Measurements from ENCODE around the gene WIPF3.
"Not testable (repeated sequence)": the region's sequence is repeated elsewhere in the genome, so short reads cannot be mapped to it uniquely, and the experiment has no call there.

WIPF3 gene

DNA sequence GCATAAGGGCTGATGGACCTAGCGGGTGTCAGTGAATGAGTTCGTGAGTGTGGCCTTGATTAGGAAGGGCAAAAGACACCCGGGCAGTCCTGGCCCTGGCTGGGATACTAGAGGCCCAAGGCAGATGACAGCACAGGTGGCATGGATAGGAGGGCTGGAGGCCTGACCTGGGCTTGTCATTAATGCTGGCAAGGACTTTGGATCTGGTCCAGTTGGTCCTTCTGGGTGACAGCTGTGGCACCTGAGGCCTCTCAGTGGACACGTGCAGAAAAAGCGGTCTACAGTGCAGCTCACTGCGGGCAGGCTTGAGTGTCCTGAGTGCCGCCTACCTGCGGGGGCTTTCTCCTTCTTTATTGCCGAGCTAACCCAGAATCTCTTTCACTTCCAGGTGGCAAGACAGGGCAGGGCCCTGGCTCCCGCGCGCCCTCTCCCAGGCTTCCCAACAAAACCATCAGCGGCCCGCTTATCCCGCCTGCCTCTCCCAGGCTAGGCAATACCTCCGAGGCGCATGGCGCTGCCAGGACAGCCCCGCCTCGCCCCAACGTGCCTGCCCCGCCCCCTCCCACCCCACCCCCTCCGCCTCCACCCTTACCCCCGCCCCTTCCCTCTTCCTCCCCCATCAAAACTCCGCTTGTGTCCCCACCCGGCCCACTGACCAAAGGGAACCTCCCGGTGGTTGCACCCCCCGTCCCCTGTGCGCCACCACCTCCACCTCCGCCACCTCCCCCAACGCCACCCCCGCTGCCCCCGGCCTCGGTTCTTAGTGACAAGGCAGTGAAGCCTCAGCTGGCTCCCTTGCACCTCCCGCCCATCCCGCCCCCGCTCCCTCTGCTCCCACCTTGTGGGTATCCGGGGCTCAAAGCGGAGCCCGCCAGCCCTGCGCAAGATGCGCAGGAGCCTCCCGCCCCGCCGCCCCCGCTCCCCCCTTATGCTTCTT is 77.4 kb downstream of the WIPF3 start:
- peak; percentile 30 for DNase-seq

- peak; percentile 28 for DNase-seq
Measured at GRCh38 chr7:29884399-29885272, 78.3 kb downstream of the WIPF3 start.

- DNase-seq = no peak
Measured at GRCh38 chr7:29885626-29886025, 79.3 kb downstream of the WIPF3 start.

GRCh38 chr7:29886827-29887226 is 80.5 kb downstream of the WIPF3 start:
- no peak for DNase-seq

DNA sequence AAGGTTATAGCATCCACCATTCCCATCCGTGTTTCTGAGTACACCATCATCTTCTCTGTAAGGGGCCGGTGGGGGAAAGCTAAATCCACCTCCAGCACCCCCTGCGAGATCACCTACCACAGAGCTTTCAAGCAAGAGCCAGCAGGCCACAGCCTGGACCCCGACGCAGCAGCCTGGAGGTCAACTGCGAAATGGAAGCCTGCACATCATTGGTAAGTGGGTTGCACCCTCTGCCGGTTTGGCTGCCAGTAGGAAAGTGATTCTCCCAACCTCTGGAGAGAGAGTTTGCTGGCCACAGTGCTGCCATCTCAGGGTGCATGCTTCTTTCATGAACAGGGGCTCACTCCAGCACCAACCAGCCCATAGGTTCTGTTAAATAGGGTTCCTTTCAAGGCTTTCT is 81.7 kb downstream of the WIPF3 start:
- DNase-seq = no peak

DNA sequence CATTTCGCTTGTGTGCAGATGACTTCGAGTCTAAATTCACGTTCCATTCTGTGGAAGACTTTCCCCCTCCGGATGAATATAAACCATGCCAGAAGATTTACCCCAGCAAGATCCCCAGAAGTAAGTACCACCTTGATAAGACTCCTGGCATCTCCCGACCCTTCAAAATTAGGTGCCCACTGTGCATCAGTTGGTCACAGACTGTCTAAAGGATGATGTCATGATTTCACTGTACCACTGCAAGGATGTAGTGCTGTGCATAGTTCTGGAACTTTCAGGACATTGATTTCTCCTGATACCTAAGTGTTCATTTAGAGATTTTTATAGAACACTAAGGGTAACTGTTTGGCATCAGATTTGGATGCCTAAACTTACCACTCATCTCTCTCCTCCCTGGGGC is 83.0 kb downstream of the WIPF3 start:
- no peak for DNase-seq

DNA sequence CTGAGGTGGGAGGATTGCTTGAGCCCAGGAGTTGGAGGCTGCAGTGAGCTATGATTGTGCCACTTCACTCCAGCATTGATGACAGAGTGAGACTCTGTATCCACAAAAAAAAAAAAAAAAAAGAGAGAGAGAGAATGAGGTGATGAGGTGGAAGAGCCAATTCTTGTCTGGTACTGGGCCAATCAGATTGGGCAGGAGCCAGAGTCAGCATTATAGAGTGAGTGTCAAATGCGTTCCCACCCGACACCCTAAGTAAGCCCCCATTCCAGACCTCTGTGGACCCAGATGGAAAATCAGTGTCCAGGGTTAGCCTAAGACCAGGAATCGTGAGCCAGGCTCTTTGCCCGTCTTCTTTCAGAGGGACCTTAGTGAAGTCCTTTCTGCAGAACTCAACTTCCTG is 83.9 kb downstream of the WIPF3 start:
- DNase-seq = no peak

DNA sequence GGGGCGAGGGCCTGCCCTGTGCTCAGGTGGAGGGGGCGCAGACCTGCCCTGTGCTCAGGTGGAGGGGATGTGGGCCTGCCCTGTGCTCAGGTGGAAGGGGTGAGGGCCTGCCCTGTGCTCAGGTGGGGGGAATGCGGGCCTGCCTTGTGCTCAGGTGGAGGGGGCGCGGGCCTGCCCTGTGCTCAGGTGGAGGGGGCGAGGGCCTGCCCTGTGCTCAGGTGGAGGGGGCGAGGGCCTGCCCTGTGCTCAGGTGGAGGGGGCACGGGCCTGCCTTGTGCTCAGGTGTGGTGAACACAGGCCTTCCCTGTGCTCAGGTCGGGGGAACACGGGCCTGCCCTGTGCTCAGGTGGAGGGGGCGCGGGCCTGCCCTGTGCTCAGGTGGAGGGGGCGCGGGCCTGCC is 84.5 kb downstream of the WIPF3 start:
- not testable (repeated sequence) for DNase-seq

GRCh38 chr7:29891766-29892165 is 85.5 kb downstream of the WIPF3 start:
- DNase-seq = no peak

- DNase-seq = no peak
Measured at GRCh38 chr7:29892231-29892630, 85.9 kb downstream of the WIPF3 start.

GRCh38 chr7:29893351-29893965 is 87.2 kb downstream of the WIPF3 start:
- DNase-seq = no peak

DNA sequence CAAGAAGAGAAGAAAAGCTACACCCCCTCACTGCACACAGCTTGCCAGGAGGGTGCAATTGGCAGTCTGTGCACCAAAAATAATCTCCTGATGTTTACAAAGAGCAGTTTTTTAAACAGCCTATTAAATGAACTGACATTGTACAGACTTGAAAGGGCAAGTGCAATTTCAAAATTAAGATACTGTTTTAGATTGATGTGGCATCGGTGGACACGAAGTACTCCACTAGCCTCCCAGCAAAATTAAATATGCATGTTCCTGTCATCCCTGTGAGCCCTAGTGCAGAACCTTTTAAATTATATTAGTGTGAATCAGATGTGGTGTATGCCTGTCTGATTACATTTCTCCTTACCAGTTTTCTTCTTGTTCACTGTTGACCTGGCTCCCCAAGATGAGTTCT is 87.9 kb downstream of the WIPF3 start:
- DNase-seq = peak; percentile 47

DNA sequence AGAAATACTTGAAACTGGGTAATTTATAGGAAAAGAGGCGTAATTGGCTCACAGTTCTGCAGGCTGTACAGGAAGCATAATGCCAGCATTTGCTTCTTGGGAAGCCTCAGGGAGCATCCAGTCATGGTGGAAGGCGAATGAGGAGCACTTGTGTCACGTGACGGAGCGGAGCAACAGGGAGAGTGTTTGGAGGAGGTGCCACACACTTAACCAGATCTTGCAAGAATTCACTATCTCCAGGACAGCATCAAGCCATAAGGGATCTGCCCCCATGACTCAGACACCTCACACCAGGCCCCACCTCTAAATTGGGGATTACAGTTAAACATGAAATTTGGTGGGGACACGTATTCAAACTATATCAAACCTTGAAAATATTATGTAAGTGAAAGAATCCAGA is 89.3 kb downstream of the WIPF3 start:
- DNase-seq = no peak

GRCh38 chr7:29896685-29897411 is 90.5 kb downstream of the WIPF3 start:
- no peak for DNase-seq

- no peak for DNase-seq
Measured at GRCh38 chr7:29898301-29898700, 92.0 kb downstream of the WIPF3 start.

DNA sequence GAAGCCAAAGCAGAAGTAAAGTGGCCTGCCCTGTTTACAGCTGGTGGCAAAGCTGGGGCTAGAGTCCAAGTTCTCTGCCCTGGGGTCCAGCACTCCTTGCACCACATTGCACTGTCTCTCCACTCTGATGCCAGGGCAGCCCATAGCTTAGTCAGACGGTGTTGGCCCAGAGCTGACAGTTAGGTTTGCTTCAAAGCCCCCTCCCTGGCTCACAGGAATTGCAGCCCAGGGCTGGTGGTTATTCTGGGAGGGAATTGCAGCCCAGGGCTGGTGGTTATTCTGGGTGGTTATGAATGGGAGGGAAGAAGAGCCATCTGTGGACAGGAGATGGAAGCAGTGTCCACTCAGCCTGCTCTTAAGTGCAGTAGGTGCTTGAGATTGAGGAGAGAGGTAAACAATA is 94.4 kb downstream of the WIPF3 start:
- no peak for DNase-seq

- no peak for DNase-seq
Measured at GRCh38 chr7:29906200-29907022, 100.1 kb downstream of the WIPF3 start.

DNA sequence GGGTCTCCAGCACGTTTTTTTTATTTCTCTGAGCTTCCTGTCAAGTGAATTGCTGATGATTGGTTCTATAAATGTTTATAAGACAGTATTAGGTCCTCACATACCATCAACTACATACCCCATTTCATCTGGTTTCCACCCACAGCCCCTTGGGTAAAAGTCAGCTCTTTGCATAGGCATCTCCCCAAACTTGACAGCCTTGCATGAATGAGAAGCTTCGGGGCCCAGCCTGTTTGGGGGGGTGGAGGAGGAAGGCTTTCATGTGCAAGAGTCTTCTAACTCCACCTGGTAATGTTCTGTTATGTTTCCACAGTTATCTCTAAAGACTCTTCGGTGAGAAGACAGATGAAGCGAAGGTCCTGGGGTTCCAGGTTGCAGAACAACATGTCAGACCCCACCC is 107.9 kb downstream of the WIPF3 start:
- no peak for DNase-seq

- no peak for DNase-seq
Measured at GRCh38 chr7:29915481-29916215, 109.3 kb downstream of the WIPF3 start.

DNA sequence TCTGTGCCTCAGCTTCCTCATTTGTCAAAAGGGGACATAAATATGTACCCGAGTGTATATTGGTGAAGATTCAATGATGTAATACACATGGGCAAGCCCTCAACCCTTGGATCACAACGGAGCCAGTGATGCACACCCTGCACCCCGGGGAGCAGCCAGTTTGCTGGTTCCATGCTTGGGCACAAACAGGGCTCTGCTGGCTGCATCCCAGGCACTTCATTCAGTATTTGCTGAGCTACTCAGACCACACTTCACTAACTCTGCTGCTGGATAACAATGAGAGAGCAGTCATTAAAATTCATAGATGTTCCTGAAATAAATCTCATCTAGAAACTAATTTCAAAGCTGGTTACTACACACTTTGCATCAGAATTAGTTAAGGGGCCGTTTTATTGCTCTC is 111.3 kb downstream of the WIPF3 start:
- DNase-seq = no peak

DNA sequence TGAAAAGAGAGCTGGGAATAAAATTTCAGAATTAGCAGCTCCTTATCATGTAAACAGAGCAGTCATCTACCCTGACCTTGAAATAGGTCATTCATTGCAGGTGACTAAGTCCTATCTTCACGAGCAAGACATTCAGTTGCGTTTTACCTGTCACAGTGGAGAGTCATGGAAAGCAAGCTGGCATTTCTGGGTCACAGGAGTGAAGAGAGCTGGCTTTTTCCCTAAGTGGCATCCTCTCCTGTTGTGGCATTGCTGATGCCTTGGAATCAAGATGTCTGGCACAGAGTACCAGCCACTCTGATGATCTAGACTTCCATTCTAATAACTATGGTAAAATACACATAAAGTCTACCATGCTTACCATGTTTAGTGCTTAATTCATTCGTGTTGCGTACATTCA is 112.5 kb downstream of the WIPF3 start:
- DNase-seq = no peak
